SK-N-MC (cell line): ENCODE results near the gene DHX36.
A peak's percentile ranks its signal among the peaks of the same experiment; 100 is the strongest.

Experiments
- DNase-seq: peaks from one replicate; pipeline ENCODE4 v3.0.0-alpha.2; 2011; ENCODE audit warnings: low read depth, low spot score
- H3K27ac ChIP-seq: fragments of 200-600 bp; sonication (generic); 2 replicates; pipeline ENCODE4 v1.5.1; 2016; ENCODE audit warnings: mixed run types
- H3K36me3 ChIP-seq: fragments of 200-600 bp; sonication (generic); 2 replicates; pipeline ENCODE4 v1.6.1; 2017; ENCODE audit warnings: antibody characterized with exemption, low read length, mixed read lengths; ENCODE audit not compliant: insufficient read depth
- H3K4me3 ChIP-seq: fragments of 200-600 bp; sonication (generic); 2 replicates; pipeline ENCODE4 v1.5.1; 2016
- H3K9ac ChIP-seq: fragments of 200-600 bp; sonication (generic); 2 replicates; pipeline ENCODE4 v1.8.0; 2017; ENCODE audit warnings: mixed run types, mixed read lengths; ENCODE audit not compliant: insufficient read length
- H3K9me3 ChIP-seq: fragments of 200-600 bp; sonication (generic); 2 replicates; pipeline ENCODE4 v1.6.1; 2017; ENCODE audit warnings: low read depth, mild to moderate bottlenecking, antibody characterized with exemption, low read length, moderate library complexity, mixed read lengths
- EZH2 ChIP-seq: fragments of 200-600 bp; sonication (generic); IDR thresholded peaks from one replicate; pipeline ENCODE4 v1.6.1; 2017; ENCODE audit warnings: antibody characterized with exemption
- FOXP2 ChIP-seq: optimal IDR thresholded peaks from 2 replicates; pipeline ENCODE3; 2011; ENCODE audit warnings: mild to moderate bottlenecking, moderate library complexity; ENCODE audit not compliant: insufficient read depth; ENCODE audit errors: extremely low read length, control extremely low read depth
- POLR2AphosphoS5 ChIP-seq: IDR thresholded peaks from 2 replicates; pipeline ENCODE4 v1.6.1; 2012; ENCODE audit warnings: mild to moderate bottlenecking, low read depth, low read length, borderline replicate concordance

The DHX36 gene

GRCh38 chr3:154323891-154324738 is at the start of gene DHX36:
Gene DHX36, minus strand, starts transcription at chr3:154324487. Its CDS starts 71 bp downstream, at chr3:154324416.
- Histone ChIP-seq H3K27ac (peak within 1 kb of the TSS; percentile 82), H3K9ac (peak within 1 kb of the TSS; percentile 94), H3K36me3 (peaks cover 38% of the 10 kb centered on the region), H3K9me3 (no peaks in the 10 kb centered on the region), H3K4me3 (peak within 1 kb of the TSS; percentile 84)
- peak; percentile 98 for TF ChIP-seq POLR2AphosphoS5
- TF ChIP-seq FOXP2 = peak; percentile 89
- no peak for TF ChIP-seq EZH2
- peak; percentile 80 for DNase-seq

GRCh38 chr3:154367221-154367620 is 42.9 kb upstream of the DHX36 start:
- no peaks in the 10 kb centered on the region for H3K36me3 ChIP-seq
- no peak overlapping the region for H3K4me3 ChIP-seq
- no peak for DNase-seq
- H3K9ac ChIP-seq = no peak overlapping the region
- TF ChIP-seq EZH2 (no peak), POLR2AphosphoS5 (no peak), FOXP2 (no peak)
- H3K9me3 ChIP-seq = no peaks in the 10 kb centered on the region
- no peak overlapping the region for H3K27ac ChIP-seq

- Histone ChIP-seq H3K27ac (no peak overlapping the region), H3K9ac (no peak overlapping the region), H3K4me3 (no peak overlapping the region), H3K36me3 (no peaks in the 10 kb centered on the region), H3K9me3 (no peaks in the 10 kb centered on the region)
- TF ChIP-seq FOXP2 = no peak
- no peak for TF ChIP-seq EZH2
- TF ChIP-seq POLR2AphosphoS5 = no peak
- no peak for DNase-seq
Measured at GRCh38 chr3:154364849-154365248, 40.6 kb upstream of the DHX36 start.

GRCh38 chr3:154361099-154361498 is 36.8 kb upstream of the DHX36 start:
- DNase-seq = no peak

GRCh38 chr3:154356009-154356408 is 31.7 kb upstream of the DHX36 start:
- no peak overlapping the region for H3K4me3 ChIP-seq
- no peak overlapping the region for H3K9ac ChIP-seq
- no peaks in the 10 kb centered on the region for H3K9me3 ChIP-seq
- no peak overlapping the region for H3K27ac ChIP-seq
- no peak for DNase-seq
- TF ChIP-seq POLR2AphosphoS5 = no peak
- no peak for TF ChIP-seq FOXP2
- no peak for TF ChIP-seq EZH2
- no peaks in the 10 kb centered on the region for H3K36me3 ChIP-seq

More at GRCh38 chr3:154361099-154361498, 36.8 kb upstream of the DHX36 start:
- H3K9me3 ChIP-seq = no peaks in the 10 kb centered on the region
- no peaks in the 10 kb centered on the region for H3K36me3 ChIP-seq
- H3K4me3 ChIP-seq = no peak overlapping the region
- no peak overlapping the region for H3K9ac ChIP-seq
- TF ChIP-seq FOXP2 = no peak
- no peak for TF ChIP-seq POLR2AphosphoS5
- no peak for TF ChIP-seq EZH2
- no peak overlapping the region for H3K27ac ChIP-seq

GRCh38 chr3:154349223-154349622 is 24.9 kb upstream of the DHX36 start:
- no peak for TF ChIP-seq FOXP2
- TF ChIP-seq POLR2AphosphoS5 = no peak
- no peak for TF ChIP-seq EZH2
- DNase-seq = no peak
- H3K9ac ChIP-seq = no peak overlapping the region
- H3K27ac ChIP-seq = no peak overlapping the region
- no peaks in the 10 kb centered on the region for H3K9me3 ChIP-seq
- no peak overlapping the region for H3K4me3 ChIP-seq
- no peaks in the 10 kb centered on the region for H3K36me3 ChIP-seq

GRCh38 chr3:154345422-154346122 is 21.3 kb upstream of the DHX36 start:
- H3K36me3 ChIP-seq = no peaks in the 10 kb centered on the region
- no peak overlapping the region for H3K9ac ChIP-seq
- DNase-seq = no peak
- H3K4me3 ChIP-seq = no peak overlapping the region
- H3K27ac ChIP-seq = no peak overlapping the region
- H3K9me3 ChIP-seq = no peaks in the 10 kb centered on the region
- TF ChIP-seq EZH2 = no peak
- no peak for TF ChIP-seq POLR2AphosphoS5
- no peak for TF ChIP-seq FOXP2

GRCh38 chr3:154338570-154338969 is 14.3 kb upstream of the DHX36 start:
- H3K36me3 ChIP-seq = no peaks in the 10 kb centered on the region
- H3K9me3 ChIP-seq = no peaks in the 10 kb centered on the region
- no peak overlapping the region for H3K4me3 ChIP-seq
- no peak overlapping the region for H3K9ac ChIP-seq
- no peak for TF ChIP-seq FOXP2
- no peak for TF ChIP-seq POLR2AphosphoS5
- no peak for TF ChIP-seq EZH2
- H3K27ac ChIP-seq = no peak overlapping the region
- no peak for DNase-seq

- Histone ChIP-seq H3K4me3 (no peak overlapping the region), H3K9me3 (no peaks in the 10 kb centered on the region), H3K9ac (no peak overlapping the region), H3K27ac (no peak overlapping the region), H3K36me3 (no peaks in the 10 kb centered on the region)
- TF ChIP-seq FOXP2 (no peak), POLR2AphosphoS5 (no peak), EZH2 (no peak)
- no peak for DNase-seq
Measured at GRCh38 chr3:154338008-154338407, 13.7 kb upstream of the DHX36 start.
